PC-3 (cell line): ENCODE measurements around the gene SPATA33. TPM values are rescaled to one million over a fixed set of nuclear protein-coding genes. Genes with fewer than 3 reads are reported as not detected.

ENCODE experiments used
- ATAC-seq: fragments of 200-7000 bp; cut with Tn5 transposase; 2 replicates; pipeline ENCODE4 v1.9.1; 2020; ENCODE audit warnings: mild to moderate bottlenecking, moderate library complexity
- BruUV-seq: library from RNA; stranded (reverse); fragments of 400-500 nt; replicated peaks from 2 replicates; lab custom pipeline; 2021; lab: Mats Ljungman, UMichigan
- CTCF ChIA-PET: fragments of 300-600 bp; sonication (Branson Sonifier 250); formaldehyde crosslinking; loops from one replicate; lab custom pipeline; 2022; ENCODE audit warnings: antibody characterized with exemption; lab: Charles Lee
- POLR2A ChIA-PET: fragments of 300-600 bp; sonication (Branson Sonifier 250); formaldehyde crosslinking; loops from one replicate; lab custom pipeline; 2022; ENCODE audit warnings: antibody characterized with exemption; ENCODE audit not compliant: unreplicated experiment; lab: Charles Lee
- DNase-seq: peaks from one replicate; pipeline ENCODE4 v3.0.0-alpha.2; 2015
- H2AFZ ChIP-seq: fragments of 300-600 bp; sonication (generic); 2 replicates; pipeline ENCODE4 v1.6.0; 2016; ENCODE audit warnings: antibody characterized with exemption, low read length
- H3F3A ChIP-seq: fragments of 300-600 bp; sonication (generic); one replicate; pipeline ENCODE4 v1.6.0; 2017; ENCODE audit warnings: antibody characterized with exemption, low read length, control low read depth, mild to moderate bottlenecking; ENCODE audit not compliant: unreplicated experiment
- H3K27ac ChIP-seq: fragments of 300-600 bp; sonication (generic); 2 replicates; pipeline ENCODE4 v1.5.1; 2016; ENCODE audit warnings: mild to moderate bottlenecking, low read length
- H3K27me3 ChIP-seq: fragments of 300-600 bp; sonication (generic); 2 replicates; pipeline ENCODE4 v1.6.1; 2016; ENCODE audit warnings: low read length, mixed read lengths
- H3K36me3 ChIP-seq: fragments of 300-600 bp; sonication (generic); 2 replicates; pipeline ENCODE4 v1.6.1; 2016; ENCODE audit warnings: low read depth, mixed run types, low read length, mixed read lengths
- H3K4me1 ChIP-seq: fragments of 300-600 bp; sonication (generic); 2 replicates; pipeline ENCODE4 v1.5.1; 2016; ENCODE audit warnings: low read length; ENCODE audit not compliant: insufficient read depth
- H3K4me2 ChIP-seq: fragments of 300-600 bp; sonication (generic); 2 replicates; pipeline ENCODE4 v1.6.0; 2016; ENCODE audit warnings: low read length
- H3K4me3 ChIP-seq: fragments of 300-600 bp; sonication (generic); 2 replicates; pipeline ENCODE4 v1.5.1; 2016; ENCODE audit warnings: mild to moderate bottlenecking, low read length, mixed read lengths
- H3K79me2 ChIP-seq: fragments of 300-600 bp; sonication (generic); 2 replicates; pipeline ENCODE4 v1.6.1; 2017; ENCODE audit warnings: low read length, mixed read lengths
- H3K9ac ChIP-seq: fragments of 300-600 bp; sonication (generic); 2 replicates; pipeline ENCODE4 v1.6.0; 2016; ENCODE audit warnings: mild to moderate bottlenecking, low read length
- H3K9me2 ChIP-seq: fragments of 300-600 bp; sonication (generic); replicated peaks from 2 replicates; pipeline ENCODE4 v1.6.1; 2016; ENCODE audit warnings: mixed run types, low read length, mixed read lengths
- H3K9me3 ChIP-seq: fragments of 300-600 bp; sonication (generic); 2 replicates; pipeline ENCODE4 v1.6.1; 2016; ENCODE audit warnings: low read length, mixed read lengths
- H4K20me1 ChIP-seq: fragments of 300-600 bp; sonication (generic); 2 replicates; pipeline ENCODE4 v1.6.1; 2016; ENCODE audit warnings: low read length, mixed read lengths
- EZH2 ChIP-seq: fragments of 300-600 bp; sonication (generic); IDR thresholded peaks from one replicate; pipeline ENCODE4 v1.6.1; 2017; ENCODE audit warnings: antibody characterized with exemption, mild to moderate bottlenecking, low read length; ENCODE audit not compliant: unreplicated experiment
- EZH2phosphoT487 ChIP-seq: fragments of 300-600 bp; sonication (generic); IDR thresholded peaks from 2 replicates; pipeline ENCODE4 v1.6.1; 2018; ENCODE audit warnings: mild to moderate bottlenecking, antibody characterized with exemption, low read length, borderline replicate concordance
- intact Hi-C: fragments of 100-400 bp; cut with micrococcal nuclease; formaldehyde crosslinking; loops from 2 replicates; pipeline ENCODE4 v1.9.0; 2023
- total RNA-seq: library from RNA; depleted of rRNA; stranded (reverse); fragments of >200 nt; gene quantifications from 2 replicates; pipeline ENCODE4 v1.2.3, GENCODE V29; 2014
- TF ChIP-seq, protein P1 (sequence below): fragments of 300-600 bp; sonication (generic); conservative IDR thresholded peaks from 2 replicates; pipeline ENCODE4 v1.5.1; 2017; ENCODE audit warnings: antibody characterized with exemption, low read depth, mild to moderate bottlenecking, low read length

Gene SPATA33
- total RNA-seq, 1 experiment from 2014 or later, result 7.9 TPM

DNA sequence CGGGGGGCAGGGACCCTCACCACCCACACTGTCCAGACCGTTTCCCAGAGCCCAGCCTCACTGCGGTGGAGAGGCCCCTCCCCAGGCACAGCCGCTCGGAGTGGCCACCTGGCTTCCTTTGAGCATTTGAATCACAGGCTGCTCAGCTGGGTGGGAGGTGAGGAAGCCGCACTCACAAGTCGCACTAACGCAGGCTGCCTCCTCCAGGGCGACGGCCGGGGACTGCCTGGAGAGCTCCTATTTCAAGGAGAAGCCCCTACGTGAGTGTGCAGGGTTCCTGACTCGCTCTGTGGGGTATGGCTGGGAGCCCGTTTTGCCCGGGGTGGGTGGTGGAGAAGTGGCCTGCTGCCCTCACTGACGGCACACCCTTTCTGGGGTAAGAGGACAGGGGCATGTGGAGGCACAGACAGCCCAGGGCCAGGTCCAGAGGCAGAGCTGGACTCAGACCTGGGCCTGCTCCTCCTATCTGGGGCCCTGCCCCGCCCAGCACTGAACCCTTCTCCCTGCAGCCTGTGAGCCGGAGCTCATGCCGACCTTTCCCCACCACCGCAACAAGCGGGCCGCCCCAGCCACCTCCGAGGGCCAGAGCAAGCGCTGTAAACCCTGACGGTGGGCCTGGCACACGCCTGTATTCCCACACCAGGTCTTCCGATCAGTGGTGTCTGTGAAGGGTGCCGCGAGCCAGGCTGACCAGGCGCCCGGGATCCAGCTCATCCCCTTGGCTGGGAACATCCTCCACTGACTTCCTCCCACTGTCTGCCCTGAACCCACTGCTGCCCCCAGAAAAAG, 37.6 kb downstream of the SPATA33 start:
- no peak overlapping the region for H3K27ac ChIP-seq
- H2AFZ ChIP-seq, result no peak overlapping the region
- no peaks in the 10 kb centered on the region for H3F3A ChIP-seq
- H3K4me1 ChIP-seq, result peaks cover 4% of the 10 kb centered on the region; the same call in 1 of the 2 replicates
- BruUV-seq, result no TSS peak
- DNase-seq (no peak), ATAC-seq (no peak)
- no peaks in the 10 kb centered on the region for H3K36me3 ChIP-seq
- intact Hi-C loops, result no loop called here
- no peak overlapping the region for H3K4me2 ChIP-seq
- POLR2A ChIA-PET, result interaction anchor here (0.7 kb wide), 1 partner anchor 327 kb away, joined by 3 read pairs; no protein-coding TSS in a partner anchor
- H4K20me1 ChIP-seq, result no peaks in the 10 kb centered on the region
- no peak overlapping the region for H3K4me3 ChIP-seq
- no peak overlapping the region for H3K9ac ChIP-seq
- CTCF ChIA-PET, result no interaction called here
- no peaks in the 10 kb centered on the region for H3K27me3 ChIP-seq
- no peaks in the 10 kb centered on the region for H3K9me3 ChIP-seq
- no peaks in the 10 kb centered on the region for H3K9me2 ChIP-seq
- H3K79me2 ChIP-seq, result no peaks in the 10 kb centered on the region
- TF ChIP-seq, protein P1, sequence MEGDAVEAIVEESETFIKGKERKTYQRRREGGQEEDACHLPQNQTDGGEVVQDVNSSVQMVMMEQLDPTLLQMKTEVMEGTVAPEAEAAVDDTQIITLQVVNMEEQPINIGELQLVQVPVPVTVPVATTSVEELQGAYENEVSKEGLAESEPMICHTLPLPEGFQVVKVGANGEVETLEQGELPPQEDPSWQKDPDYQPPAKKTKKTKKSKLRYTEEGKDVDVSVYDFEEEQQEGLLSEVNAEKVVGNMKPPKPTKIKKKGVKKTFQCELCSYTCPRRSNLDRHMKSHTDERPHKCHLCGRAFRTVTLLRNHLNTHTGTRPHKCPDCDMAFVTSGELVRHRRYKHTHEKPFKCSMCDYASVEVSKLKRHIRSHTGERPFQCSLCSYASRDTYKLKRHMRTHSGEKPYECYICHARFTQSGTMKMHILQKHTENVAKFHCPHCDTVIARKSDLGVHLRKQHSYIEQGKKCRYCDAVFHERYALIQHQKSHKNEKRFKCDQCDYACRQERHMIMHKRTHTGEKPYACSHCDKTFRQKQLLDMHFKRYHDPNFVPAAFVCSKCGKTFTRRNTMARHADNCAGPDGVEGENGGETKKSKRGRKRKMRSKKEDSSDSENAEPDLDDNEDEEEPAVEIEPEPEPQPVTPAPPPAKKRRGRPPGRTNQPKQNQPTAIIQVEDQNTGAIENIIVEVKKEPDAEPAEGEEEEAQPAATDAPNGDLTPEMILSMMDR, result no peak
- TF ChIP-seq EZH2 (no peak), EZH2phosphoT487 (no peak)

DNA sequence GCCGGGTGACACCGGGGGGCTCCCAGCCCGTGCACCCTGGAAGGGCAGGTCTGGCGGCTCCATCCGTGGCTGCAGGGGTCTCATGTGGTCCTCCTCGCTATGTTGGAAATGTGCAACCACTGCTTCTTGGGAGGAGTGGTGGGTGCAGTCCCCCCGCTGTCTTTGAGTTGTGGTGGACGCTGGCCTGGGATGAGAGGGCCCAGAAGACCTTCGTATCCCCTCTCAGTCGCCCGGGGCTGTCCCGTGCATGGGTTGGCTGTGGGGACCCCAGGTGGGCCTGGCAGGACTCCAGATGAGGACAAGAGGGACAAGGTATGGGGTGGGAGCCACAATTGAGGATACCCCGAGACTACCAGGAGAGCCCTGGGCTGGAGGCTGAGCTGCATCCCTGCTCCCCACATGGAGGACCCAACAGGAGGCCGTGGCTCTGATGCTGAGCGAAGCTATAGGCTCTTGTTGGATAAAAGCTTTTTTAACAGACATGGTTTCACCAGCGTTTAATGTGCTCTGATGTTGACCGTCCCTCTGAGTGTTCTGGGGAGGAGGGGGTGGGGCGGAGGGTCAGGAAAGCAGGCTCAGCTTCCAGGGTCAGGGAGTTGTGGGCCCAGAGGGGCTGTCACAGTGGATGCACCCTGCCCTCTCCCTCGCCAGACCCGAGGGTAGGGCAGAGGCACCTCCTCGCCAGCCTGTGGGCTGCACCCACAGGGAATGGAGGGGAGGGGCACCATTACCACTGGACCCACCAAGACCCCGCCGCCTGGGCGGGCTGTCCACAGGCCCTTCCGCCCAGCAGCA, 38.4 kb downstream of the SPATA33 start:
- no peaks in the 10 kb centered on the region for H3K36me3 ChIP-seq
- no peaks in the 10 kb centered on the region for H3K9me3 ChIP-seq
- no peaks in the 10 kb centered on the region for H3K27me3 ChIP-seq
- intact Hi-C loops, result no loop called here
- DNase-seq, result no peak
- TSS peak; percentile 23 for BruUV-seq
- no peak for ATAC-seq
- no peak overlapping the region for H3K4me3 ChIP-seq
- H3K9ac ChIP-seq, result no peak overlapping the region
- H3K4me2 ChIP-seq, result no peak overlapping the region
- H4K20me1 ChIP-seq, result no peaks in the 10 kb centered on the region
- TF ChIP-seq EZH2 (no peak), EZH2phosphoT487 (no peak)
- TF ChIP-seq, protein P1, result no peak
- H3K79me2 ChIP-seq, result no peaks in the 10 kb centered on the region
- CTCF ChIA-PET, result no interaction called here
- H3K27ac ChIP-seq, result no peak overlapping the region
- peaks cover 9% of the 10 kb centered on the region for H3K4me1 ChIP-seq
- no peak overlapping the region for H2AFZ ChIP-seq
- POLR2A ChIA-PET, result interaction anchor here (0.7 kb wide), 1 partner anchor 328 kb away, joined by 3 read pairs; no protein-coding TSS in a partner anchor
- no peaks in the 10 kb centered on the region for H3F3A ChIP-seq
- H3K9me2 ChIP-seq, result no peaks in the 10 kb centered on the region
